H1 (cell line): ENCODE measurements around the gene TTC32. TPM values are rescaled to one million over a fixed set of nuclear protein-coding genes. Genes with fewer than 3 reads are reported as not detected.

Experiments
- CTCF ChIA-PET: fragments of 300-600 bp; sonication (Branson Sonifier 250); formaldehyde crosslinking; loops from one replicate; lab custom pipeline; 2021; ENCODE audit not compliant: partially characterized antibody; lab: Charles Lee
- POLR2A ChIA-PET: fragments of 300-600 bp; sonication (Branson Sonifier 250); formaldehyde crosslinking; loops from one replicate; lab custom pipeline; 2021; ENCODE audit warnings: inconsistent platforms; ENCODE audit not compliant: partially characterized antibody; lab: Charles Lee
- DNase-seq, 2 experiments: peaks; one replicate each; pipeline versions ENCODE4 v3.0.0 to v3.0.0-alpha.2; 2010 to 2022; ENCODE audit warnings: low spot score in 2 of 2, low read depth in 1 of 2, mixed read lengths in 1 of 2
- FAIRE-seq: peaks from 2 replicates; lab custom pipeline; 2011; peaks lifted over from hg19 to GRCh38; lab: Jason Lieb, UNC
- H2AFZ ChIP-seq: 2 replicates; pipeline ENCODE4 v1.8.1; 2012; ENCODE audit warnings: low read length, inconsistent platforms
- H2AK5ac ChIP-seq: 2 replicates; pipeline ENCODE4 v1.6.1; 2013; ENCODE audit warnings: low read depth, low read length
- H2BK120ac ChIP-seq: replicated peaks from 2 replicates; pipeline ENCODE3; 2013; ENCODE audit warnings: low read depth, low read length, inconsistent platforms
- H2BK12ac ChIP-seq: 2 replicates; pipeline ENCODE4 v1.6.1; 2013; ENCODE audit warnings: low read depth, low read length
- H2BK15ac ChIP-seq: 2 replicates; pipeline ENCODE4 v1.6.1; 2013; ENCODE audit warnings: low read length
- H2BK20ac ChIP-seq: 2 replicates; pipeline ENCODE4 v1.6.1; 2013; ENCODE audit warnings: low read length
- H2BK5ac ChIP-seq: 2 replicates; pipeline ENCODE4 v1.6.1; 2013; ENCODE audit warnings: low read depth, low read length
- H3K14ac ChIP-seq: 2 replicates; pipeline ENCODE4 v1.6.1; 2013; ENCODE audit warnings: inconsistent platforms; ENCODE audit not compliant: insufficient read length
- H3K18ac ChIP-seq: 2 replicates; pipeline ENCODE4 v1.6.1; 2013; ENCODE audit warnings: low read length; ENCODE audit errors: extremely low read depth
- H3K23ac ChIP-seq: 2 replicates; pipeline ENCODE4 v1.6.1; 2013; ENCODE audit warnings: inconsistent platforms; ENCODE audit not compliant: insufficient read length
- H3K23me2 ChIP-seq: 2 replicates; pipeline ENCODE4 v1.6.1; 2013; ENCODE audit warnings: low read depth, low read length
- H3K27ac ChIP-seq: 2 replicates; pipeline ENCODE4 v1.6.1; 2011; ENCODE audit warnings: low read depth, low read length, inconsistent platforms
- H3K27me3 ChIP-seq, 4 experiments: replicated peaks in 1 of 4; 1 replicate in 1 of 4; 2 replicates in 3 of 4; pipeline versions ENCODE4 v1.6.1 to v1.8.1; 2011 to 2013; ENCODE audit warnings: low read length in 3 of 4, mild to moderate bottlenecking in 3 of 4, inconsistent platforms in 2 of 4, mixed read lengths in 2 of 4, moderate library complexity in 1 of 4; ENCODE audit not compliant: control insufficient read depth in 3 of 4, insufficient read depth in 3 of 4; ENCODE audit errors: extremely low read depth in 1 of 4
- H3K36me3 ChIP-seq, 4 experiments: 2 replicates each; pipeline versions ENCODE4 v1.6.1 to v1.8.1; 2011 to 2013; ENCODE audit warnings: mild to moderate bottlenecking in 4 of 4, low read length in 3 of 4, moderate library complexity in 2 of 4, control low read depth in 1 of 4, inconsistent platforms in 1 of 4; ENCODE audit not compliant: insufficient read depth in 4 of 4, control insufficient read depth in 2 of 4
- H3K4ac ChIP-seq: replicated peaks from 2 replicates; pipeline ENCODE3; 2013; ENCODE audit warnings: low read length, low read depth, mixed read lengths, inconsistent platforms; ENCODE audit not compliant: insufficient read length
- H3K4me1 ChIP-seq, 4 experiments: replicated peaks in 1 of 4; 1 replicate in 1 of 4; 2 replicates in 3 of 4; pipeline versions ENCODE4 v1.6.1 to v1.8.1; 2011 to 2013; ENCODE audit warnings: low read length in 3 of 4, inconsistent platforms in 2 of 4, mixed read lengths in 1 of 4; ENCODE audit not compliant: insufficient read depth in 4 of 4, control insufficient read depth in 3 of 4
- H3K4me2 ChIP-seq, 2 experiments: 2 replicates each; pipeline versions ENCODE4 v1.6.1 to v1.8.1; 2011 to 2013; ENCODE audit warnings: low read depth in 2 of 2, low read length in 2 of 2, control low read depth in 1 of 2, inconsistent platforms in 1 of 2, mild to moderate bottlenecking in 1 of 2; ENCODE audit not compliant: insufficient read depth in 1 of 2
- H3K4me3 ChIP-seq, 4 experiments: fragments of 200-600, 300-600 bp in 1 of 4; sonication (generic), shearing (Covaris generic), sonication (Bioruptor Twin) in 1 of 4; 2 replicates each; pipeline versions ENCODE4 v1.5.1 to v1.8.1; 2011 to 2016; ENCODE audit warnings: low read length in 4 of 4, low read depth in 3 of 4, control low read depth in 2 of 4, inconsistent platforms in 2 of 4, mild to moderate bottlenecking in 2 of 4, mixed read lengths in 1 of 4, moderate library complexity in 1 of 4; ENCODE audit not compliant: insufficient read depth in 2 of 4; ENCODE audit errors: extremely low read depth in 1 of 4
- H3K56ac ChIP-seq: replicated peaks from 2 replicates; pipeline ENCODE3; 2013; ENCODE audit warnings: low read depth, mild to moderate bottlenecking, mixed read lengths, low read length, inconsistent platforms; ENCODE audit not compliant: insufficient read length
- H3K79me1 ChIP-seq: 2 replicates; pipeline ENCODE4 v1.6.1; 2013; ENCODE audit warnings: low read depth, low read length, control low read depth
- H3K79me2 ChIP-seq, 2 experiments: 2 replicates each; pipeline versions ENCODE4 v1.6.1 to v1.8.1; 2012 to 2013; ENCODE audit warnings: low read length in 2 of 2, mild to moderate bottlenecking in 2 of 2, inconsistent platforms in 1 of 2; ENCODE audit not compliant: insufficient read depth in 2 of 2, control insufficient read depth in 1 of 2
- H3K9ac ChIP-seq, 4 experiments: replicated peaks in 1 of 4; 1 replicate in 1 of 4; 2 replicates in 3 of 4; pipeline versions ENCODE4 v1.6.1 to v1.8.1; 2011 to 2013; ENCODE audit warnings: low read depth in 3 of 4, low read length in 3 of 4, control low read depth in 2 of 4, mild to moderate bottlenecking in 2 of 4, moderate library complexity in 2 of 4, inconsistent platforms in 1 of 4; ENCODE audit errors: extremely low read depth in 1 of 4
- H3K9me3 ChIP-seq, 2 experiments: 2 replicates each; pipeline versions ENCODE4 v1.6.1 to v1.8.1; 2012 to 2013; ENCODE audit warnings: mild to moderate bottlenecking in 2 of 2, moderate library complexity in 2 of 2, control low read depth in 1 of 2, inconsistent platforms in 1 of 2, low read depth in 1 of 2, low read length in 1 of 2, mixed read lengths in 1 of 2; ENCODE audit not compliant: insufficient read depth in 2 of 2
- H4K20me1 ChIP-seq, 2 experiments: replicated peaks in 1 of 2; 2 replicates each; pipeline versions ENCODE3 to v1.8.1; 2011 to 2013; ENCODE audit warnings: inconsistent platforms in 2 of 2, low read length in 2 of 2, mild to moderate bottlenecking in 1 of 2; ENCODE audit not compliant: insufficient read depth in 2 of 2, control insufficient read depth in 1 of 2
- H4K5ac ChIP-seq: 2 replicates; pipeline ENCODE4 v1.6.1; 2013; ENCODE audit warnings: low read length, low read depth, mixed read lengths, inconsistent platforms; ENCODE audit not compliant: insufficient read length
- H4K8ac ChIP-seq: 2 replicates; pipeline ENCODE4 v1.8.0; 2013; ENCODE audit warnings: mild to moderate bottlenecking, moderate library complexity, low read length, inconsistent platforms; ENCODE audit not compliant: insufficient read depth; ENCODE audit errors: extremely low read depth
- H4K91ac ChIP-seq: replicated peaks from 2 replicates; pipeline ENCODE3; 2013; ENCODE audit warnings: low read length, mixed read lengths, inconsistent platforms; ENCODE audit not compliant: insufficient read length
- EGR1 ChIP-seq: IDR thresholded peaks from 2 replicates; pipeline ENCODE4 v1.6.1; 2011; ENCODE audit warnings: low read depth, low read length, borderline replicate concordance
- MAX ChIP-seq: IDR thresholded peaks from 2 replicates; pipeline ENCODE4 v1.6.1; 2012; ENCODE audit warnings: inconsistent platforms
- POLR2A ChIP-seq, 2 experiments: IDR thresholded peaks; 1 replicate in 1 of 2; 2 replicates in 1 of 2; pipeline ENCODE4 v1.6.1; 2011; ENCODE audit warnings: low read depth in 2 of 2, low read length in 2 of 2, mild to moderate bottlenecking in 2 of 2; ENCODE audit errors: control extremely low read depth in 1 of 2
- RAD21 ChIP-seq, 2 experiments: IDR thresholded peaks in 1 of 2; conservative IDR thresholded peaks in 1 of 2; 2 replicates each; pipeline ENCODE4 v1.6.1; 2011; ENCODE audit warnings: low read depth in 2 of 2, low read length in 2 of 2, improper control_type of control experiment in 1 of 2, inconsistent platforms in 1 of 2, mild to moderate bottlenecking in 1 of 2, moderate library complexity in 1 of 2
- RBBP5 ChIP-seq: IDR thresholded peaks from 2 replicates; pipeline ENCODE4 v1.7.1; 2012; ENCODE audit warnings: low read depth, mild to moderate bottlenecking, inconsistent platforms, low read length, moderate library complexity, borderline replicate concordance
- RNF2 ChIP-seq: fragments of 200-900, 300-1000 bp; sonication (generic); IDR thresholded peaks from 2 replicates; pipeline ENCODE4 v1.7.1; 2016; ENCODE audit warnings: borderline replicate concordance, low read depth, mild to moderate bottlenecking, antibody characterized with exemption, low read length; ENCODE audit not compliant: poor library complexity, severe bottlenecking; ENCODE audit errors: missing control alignments
- RXRA ChIP-seq: IDR thresholded peaks from 2 replicates; pipeline ENCODE4 v1.6.1; 2011; ENCODE audit warnings: low read depth, mild to moderate bottlenecking, low read length, moderate library complexity; ENCODE audit not compliant: insufficient read depth
- SAP30 ChIP-seq: fragments of 300-600 bp; sonication (generic); IDR thresholded peaks from 2 replicates; pipeline ENCODE4 v1.7.1; 2012; ENCODE audit warnings: low read length, moderate library complexity, mild to moderate bottlenecking, inconsistent platforms; ENCODE audit not compliant: insufficient read depth, insufficient replicate concordance
- USF2 ChIP-seq: IDR thresholded peaks from 2 replicates; pipeline ENCODE4 v1.6.1; 2011; ENCODE audit warnings: low read length, improper control_type of control experiment
- YY1 ChIP-seq: IDR thresholded peaks from 2 replicates; pipeline ENCODE4 v1.6.1; 2011; ENCODE audit warnings: low read depth, mild to moderate bottlenecking, low read length
- WGBS, 2 experiments: shearing (Covaris generic) in 1 of 2; methylation state at CpG; one replicate each; pipeline versions ENCODE4 v1.1.6 to v1.1.7; 2013 to 2015; ENCODE audit warnings: low lambda C conversion rate in 2 of 2, mixed read lengths in 2 of 2, inconsistent platforms in 1 of 2, low coverage in 1 of 2, missing lambda C conversion rate in 1 of 2; ENCODE audit not compliant: insufficient replicate concordance in 2 of 2, insufficient coverage in 1 of 2, insufficient read length in 1 of 2; ENCODE audit errors: extremely low coverage in 1 of 2, missing lambda C conversion rate in 1 of 2; 5-methylcytosine and 5-hydroxymethylcytosine counted together
- polyA plus RNA-seq, 7 experiments: library from polyadenylated mRNA; depleted of rRNA in 3 of 7; stranded (reverse) in 5 of 7; unstranded in 2 of 7; fragments of >200 nt in 5 of 7; fragments of 200-250 nt in 2 of 7; gene quantifications; 1 replicate in 5 of 7; 2 replicates in 1 of 7; 4 replicates in 1 of 7; pipeline versions ENCODE4 v1.2.1 to v1.2.3, GENCODE V29; 2011 to 2013; ENCODE audit warnings: missing spikeins in 2 of 7, mixed read lengths in 2 of 7
- total RNA-seq: library from RNA; stranded (reverse); fragmentation: NEBNext Ultra II Directional; extraction: Animal tissue kit (Norgen Biotek cat#: 25700); gene quantifications from 2 replicates; pipeline ENCODE4 v1.2.1, GENCODE V29; 2021

The TTC32 gene
- total and polyA plus RNA-seq, 2 of the 8 experiments (the other 6 are each of a cell fraction or from before 2014, with no cell fraction given), result 6.8 to 8.7 TPM

- Histone ChIP-seq H2BK5ac (no peak overlapping the region), H4K5ac (no peak overlapping the region), H4K20me1 (no peaks in the 10 kb centered on the region), H3K56ac (no peak overlapping the region), H2BK12ac (no peak overlapping the region), H3K9ac (no peak overlapping the region), H3K4ac (no peak overlapping the region), H4K8ac (no peak overlapping the region), H2BK15ac (no peak overlapping the region), H3K4me1 (no peaks in the 10 kb centered on the region), H3K27ac (no peak overlapping the region), H4K91ac (no peak overlapping the region), H3K27me3 (peaks cover 0 to 4% (median 0%) of the 10 kb centered on the region in 4 experiments; a peak in 3 of 7 replicates), H3K14ac (no peak overlapping the region), H3K23me2 (no peaks in the 10 kb centered on the region; the same call in 1 of the 2 replicates), H3K9me3 (no peaks in the 10 kb centered on the region), H3K79me1 (no peaks in the 10 kb centered on the region), H2BK20ac (no peak overlapping the region), H3K79me2 (no peaks in the 10 kb centered on the region), H2BK120ac (no peak overlapping the region), H3K4me3 (no peak overlapping the region), H3K18ac (no peak overlapping the region), H3K23ac (no peak overlapping the region), H2AK5ac (no peak overlapping the region), H2AFZ (no peak overlapping the region), H3K4me2 (no peak overlapping the region)
- FAIRE-seq (no peak), DNase-seq (no peak)
- ChIA-PET CTCF (interaction anchor here (0.9 to 4.8 kb wide), 9 partner anchors 13 to 512 kb away, joined by 3 to 33 read pairs (median 10); no protein-coding TSS in a partner anchor), POLR2A (no interaction called here)
- 100% methylated on average over 1 of the region's 1 CpG; no CpG with 5 or more reads in 1 of the 2 experiments for WGBS, 2 experiments
- TF ChIP-seq RXRA (no peak), YY1 (no peak), SAP30 (no peak), MAX (no peak), RNF2 (no peak), EGR1 (no peak), USF2 (no peak), RBBP5 (no peak), POLR2A (IDR thresholded peaks at IDR 0.05; ENCODE audit: control extremely low read depth in 1 of 2, low read depth in 2 of 2, low read length in 2 of 2) (no peak), RAD21 (IDR thresholded peaks at IDR 0.05 in 1 of 2, conservative IDR thresholded peaks at IDR 0.05 in 1 of 2; ENCODE audit: low read depth in 2 of 2, low read length in 2 of 2) (no peak)
- TF ChIP-seq, all 59 proteins: peak for 0
- no peaks in the 10 kb centered on the region for H3K36me3 ChIP-seq
Measured at GRCh38 chr2:19861813-19862212, 40.0 kb downstream of the TTC32 start.
